ENCODE data around the gene ITPRIP.

ITPRIP gene

DNA sequence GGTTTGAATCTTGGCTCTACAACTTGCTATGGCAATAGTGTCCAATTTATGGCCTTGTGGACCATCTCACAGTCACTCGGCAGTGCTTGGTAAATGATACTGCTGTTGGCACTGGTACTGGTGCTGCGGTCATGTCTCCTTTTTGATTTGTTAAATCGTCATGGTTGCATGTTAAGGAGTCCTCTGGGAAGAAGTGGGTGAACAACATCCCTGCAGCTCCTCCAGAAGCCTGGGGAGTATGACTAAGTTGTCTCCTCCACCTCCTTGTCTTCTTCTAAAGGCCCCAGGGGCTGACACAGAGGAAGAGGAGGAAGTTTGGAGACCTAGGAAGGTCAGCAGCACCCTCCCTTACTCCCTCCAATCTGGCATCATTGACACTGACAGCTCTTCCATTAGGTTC lies 8.5 kb downstream of the ITPRIP start:
- Mint-ChIP-seq H3K27ac (peak overlapping the region; percentile 98 to 100 (median 99)), H3K4me1 (peaks cover 93% of the 10 kb centered on the region), H3K4me3 (peak overlapping the region in 2 of 3 experiments; percentile 37 to 57), H3K36me3 (ENCODE audit: low read depth) (peaks cover 3% of the 10 kb centered on the region), H3K9me3 (no peaks in the 10 kb centered on the region), H3K27me3 (ENCODE audit: low read depth) (peaks cover 3% of the 10 kb centered on the region)
- no peak for TF ChIP-seq CTCF (IDR thresholded peaks at IDR 0.05; ENCODE audit: unreplicated experiment in 3 of 3)

GRCh38 chr10:104328896-104329710 lies 9.2 kb downstream of the ITPRIP start:
- peaks cover 87% of the 10 kb centered on the region for H3K4me1 Mint-ChIP-seq
- peak overlapping the region; percentile 79 to 80 (median 79) for H3K4me3 Mint-ChIP-seq
- peaks cover 3% of the 10 kb centered on the region for H3K36me3 Mint-ChIP-seq (ENCODE audit: low read depth)

GRCh38 chr10:104328646-104328895 lies 9.7 kb downstream of the ITPRIP start:
- peak overlapping the region; percentile 79 to 80 (median 79) for H3K4me3 Mint-ChIP-seq
- H3K9me3 Mint-ChIP-seq, result no peaks in the 10 kb centered on the region
- peaks cover 3% of the 10 kb centered on the region for H3K36me3 Mint-ChIP-seq (ENCODE audit: low read depth)
- H3K27ac Mint-ChIP-seq, result peak overlapping the region; percentile 98 to 100 (median 99)
- H3K27me3 Mint-ChIP-seq (ENCODE audit: low read depth), result peaks cover 7% of the 10 kb centered on the region
- H3K4me1 Mint-ChIP-seq, result peaks cover 86% of the 10 kb centered on the region
- TF ChIP-seq CTCF (IDR thresholded peaks at IDR 0.05; ENCODE audit: unreplicated experiment in 3 of 3), result no peak

More at GRCh38 chr10:104328896-104329710, 9.2 kb downstream of the ITPRIP start:
- TF ChIP-seq CTCF (IDR thresholded peaks at IDR 0.05; ENCODE audit: unreplicated experiment in 3 of 3), result no peak
- peaks cover 3% of the 10 kb centered on the region for H3K27me3 Mint-ChIP-seq (ENCODE audit: low read depth)
- H3K27ac Mint-ChIP-seq, result peak overlapping the region; percentile 98 to 100 (median 99)
- H3K9me3 Mint-ChIP-seq, result no peaks in the 10 kb centered on the region

DNA sequence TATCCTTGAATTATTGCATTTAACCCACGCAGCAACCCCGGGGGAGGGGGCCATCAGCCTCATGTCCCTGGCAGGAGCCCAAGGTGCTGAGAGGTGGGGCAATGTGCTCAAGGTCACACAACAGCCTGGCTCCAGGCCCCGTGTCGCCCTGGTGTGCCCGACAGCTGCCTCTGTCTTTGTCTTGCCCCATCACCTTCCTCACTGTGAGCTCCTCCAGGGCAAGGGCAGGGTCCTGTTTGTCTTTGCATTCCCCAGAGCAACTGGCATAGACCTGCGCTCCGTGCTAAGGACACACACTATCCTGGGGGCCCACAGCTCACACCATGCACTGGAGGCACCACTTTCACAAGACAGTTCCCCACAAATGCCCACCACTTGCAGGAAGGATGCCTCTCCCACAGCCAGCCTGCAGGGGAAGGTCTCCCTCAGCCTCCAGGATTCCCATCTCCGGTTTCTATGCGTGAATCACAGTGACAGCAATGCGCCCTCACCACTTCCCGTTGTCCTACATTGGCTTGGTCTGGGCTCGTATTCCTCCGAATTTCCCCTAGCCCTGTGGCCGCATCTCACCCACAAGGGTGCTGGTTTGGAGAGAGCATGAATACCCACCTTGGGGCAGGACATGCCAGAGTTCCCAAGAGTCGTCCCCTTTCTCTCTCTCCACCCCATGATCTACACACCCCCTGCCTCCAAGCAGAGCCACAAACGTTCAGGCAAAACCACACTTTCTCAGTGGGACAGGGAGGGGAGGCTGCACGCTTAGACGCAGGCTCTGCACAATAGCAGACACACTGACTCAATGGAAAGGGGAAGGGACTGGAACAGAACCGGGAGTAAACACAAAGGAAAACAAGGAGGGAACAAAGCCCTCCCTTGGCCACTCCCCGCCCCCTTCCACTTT lies 10.3 kb downstream of the ITPRIP start:
- Mint-ChIP-seq H3K4me1 (peaks cover 82% of the 10 kb centered on the region), H3K36me3 (ENCODE audit: low read depth) (peaks cover 3% of the 10 kb centered on the region), H3K4me3 (peak overlapping the region; percentile 79 to 80 (median 79)), H3K27ac (peak overlapping the region; percentile 98 to 100 (median 99)), H3K27me3 (ENCODE audit: low read depth) (peaks cover 8% of the 10 kb centered on the region), H3K9me3 (no peaks in the 10 kb centered on the region)
- TF ChIP-seq CTCF (IDR thresholded peaks at IDR 0.05; ENCODE audit: unreplicated experiment in 3 of 3), result no peak

DNA sequence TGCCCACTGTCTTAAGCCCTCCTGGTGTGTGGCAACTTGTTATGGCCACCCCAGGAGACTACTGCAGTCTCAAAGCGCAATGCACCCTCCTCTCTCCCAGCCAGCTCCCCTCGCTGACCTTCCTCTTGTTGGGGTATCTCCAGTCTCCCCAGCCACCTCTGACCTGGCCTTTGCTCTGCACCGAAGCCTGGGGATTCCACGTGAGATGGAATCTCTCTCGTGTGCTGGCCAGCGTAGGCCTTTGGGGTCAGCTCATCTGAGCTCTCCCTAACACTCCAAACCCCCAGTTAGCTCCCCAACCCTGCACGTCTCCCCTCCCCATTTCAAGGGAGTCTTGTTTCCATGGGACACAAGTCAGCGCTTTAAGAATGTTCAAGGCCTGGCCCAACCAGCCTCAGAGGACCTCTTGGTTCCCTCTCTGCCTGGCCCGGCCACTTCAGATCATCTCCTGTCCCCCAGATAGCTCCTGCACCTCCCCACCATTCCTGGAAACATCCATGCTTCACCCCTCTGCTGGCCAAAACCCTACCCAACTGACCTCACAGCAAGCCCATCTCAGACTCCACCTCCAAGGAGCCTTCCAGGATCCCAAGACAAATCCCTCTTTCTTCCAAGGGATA lies 11.2 kb downstream of the ITPRIP start:
- Mint-ChIP-seq H3K4me1 (peaks cover 83% of the 10 kb centered on the region), H3K36me3 (ENCODE audit: low read depth) (peaks cover 3% of the 10 kb centered on the region), H3K27ac (peak overlapping the region; percentile 83 to 100 (median 98)), H3K27me3 (ENCODE audit: low read depth) (peaks cover 4% of the 10 kb centered on the region), H3K4me3 (peak overlapping the region in 2 of 3 experiments; percentile 43 to 79), H3K9me3 (no peaks in the 10 kb centered on the region)
- no peak for TF ChIP-seq CTCF (IDR thresholded peaks at IDR 0.05; ENCODE audit: unreplicated experiment in 3 of 3)

Data from nephron (organoid).